Neural cell (in vitro differentiated cells): ENCODE results near the gene ANKRD66.

Experiments used
- CTCF ChIP-seq: fragments of 450-650 bp; IDR thresholded peaks from 2 replicates; pipeline ENCODE4 v1.5.1; 2014; ENCODE audit warnings: antibody characterized with exemption, mild to moderate bottlenecking, moderate library complexity; ENCODE audit not compliant: poor library complexity, severe bottlenecking
- EZH2 ChIP-seq: fragments of 200-600, 300-800 bp; shearing (Covaris generic), sonication (generic); IDR thresholded peaks from 2 replicates; pipeline ENCODE4 v1.6.1; 2014; ENCODE audit warnings: antibody characterized with exemption, low read length, borderline replicate concordance, mild to moderate bottlenecking; ENCODE audit not compliant: insufficient read depth, poor library complexity, severe bottlenecking

GRCh38 chr6:46792635-46793034 is 45.9 kb downstream of the ANKRD66 start:
- no peak for TF ChIP-seq CTCF
- no peak for TF ChIP-seq EZH2
